HUES6 (cell line): Measurements from ENCODE around the gene SHISAL1.

Source experiments
- H3K27ac ChIP-seq: 2 replicates; pipeline ENCODE4 v1.7.0; 2013; ENCODE audit warnings: low read depth, mild to moderate bottlenecking, low read length, inconsistent platforms
- H3K27me3 ChIP-seq: 2 replicates; pipeline ENCODE4 v1.6.1; 2013; ENCODE audit warnings: low read length; ENCODE audit not compliant: control insufficient read depth, insufficient read depth
- H3K36me3 ChIP-seq: 2 replicates; pipeline ENCODE4 v1.6.1; 2013; ENCODE audit warnings: low read length; ENCODE audit not compliant: control insufficient read depth, insufficient read depth
- H3K4me1 ChIP-seq: 2 replicates; pipeline ENCODE4 v1.6.1; 2013; ENCODE audit warnings: low read length; ENCODE audit not compliant: control insufficient read depth, insufficient read depth
- H3K4me3 ChIP-seq: 2 replicates; pipeline ENCODE4 v1.5.1; 2013; ENCODE audit warnings: low read depth, low read length
- H3K9ac ChIP-seq: one replicate; pipeline ENCODE4 v1.6.1; 2013; ENCODE audit warnings: mild to moderate bottlenecking, low read length
- H3K9me3 ChIP-seq: 2 replicates; pipeline ENCODE4 v1.6.1; 2013; ENCODE audit warnings: low read depth, low read length; ENCODE audit not compliant: control insufficient read depth, insufficient read depth

SHISAL1 gene

GRCh38 chr22:44195189-44195871, 117.4 kb downstream of the SHISAL1 start:
- Histone ChIP-seq H3K27ac (no peak overlapping the region), H3K36me3 (no peaks in the 10 kb centered on the region), H3K9me3 (no peaks in the 10 kb centered on the region), H3K4me1 (peaks cover 2% of the 10 kb centered on the region; the same call in 1 of the 2 replicates), H3K27me3 (no peaks in the 10 kb centered on the region), H3K4me3 (no peak overlapping the region), H3K9ac (no peak overlapping the region)

GRCh38 chr22:44194569-44194968, 118.2 kb downstream of the SHISAL1 start:
- Histone ChIP-seq H3K27ac (no peak overlapping the region), H3K4me1 (peaks cover 2% of the 10 kb centered on the region; the same call in 1 of the 2 replicates), H3K9ac (no peak overlapping the region), H3K36me3 (no peaks in the 10 kb centered on the region), H3K27me3 (no peaks in the 10 kb centered on the region), H3K9me3 (no peaks in the 10 kb centered on the region), H3K4me3 (no peak overlapping the region)
